ENCODE results near the gene CRISP1.

- TF ChIP-seq, protein P1, sequence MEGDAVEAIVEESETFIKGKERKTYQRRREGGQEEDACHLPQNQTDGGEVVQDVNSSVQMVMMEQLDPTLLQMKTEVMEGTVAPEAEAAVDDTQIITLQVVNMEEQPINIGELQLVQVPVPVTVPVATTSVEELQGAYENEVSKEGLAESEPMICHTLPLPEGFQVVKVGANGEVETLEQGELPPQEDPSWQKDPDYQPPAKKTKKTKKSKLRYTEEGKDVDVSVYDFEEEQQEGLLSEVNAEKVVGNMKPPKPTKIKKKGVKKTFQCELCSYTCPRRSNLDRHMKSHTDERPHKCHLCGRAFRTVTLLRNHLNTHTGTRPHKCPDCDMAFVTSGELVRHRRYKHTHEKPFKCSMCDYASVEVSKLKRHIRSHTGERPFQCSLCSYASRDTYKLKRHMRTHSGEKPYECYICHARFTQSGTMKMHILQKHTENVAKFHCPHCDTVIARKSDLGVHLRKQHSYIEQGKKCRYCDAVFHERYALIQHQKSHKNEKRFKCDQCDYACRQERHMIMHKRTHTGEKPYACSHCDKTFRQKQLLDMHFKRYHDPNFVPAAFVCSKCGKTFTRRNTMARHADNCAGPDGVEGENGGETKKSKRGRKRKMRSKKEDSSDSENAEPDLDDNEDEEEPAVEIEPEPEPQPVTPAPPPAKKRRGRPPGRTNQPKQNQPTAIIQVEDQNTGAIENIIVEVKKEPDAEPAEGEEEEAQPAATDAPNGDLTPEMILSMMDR (IDR thresholded peaks at IDR 0.05 in 8 of 11, conservative IDR thresholded peaks at IDR 0.05 in 3 of 11), result no peak
- TF ChIP-seq POLR2A (IDR thresholded peaks at IDR 0.05) (no peak), POLR2AphosphoS5 (IDR thresholded peaks at IDR 0.05) (no peak)
Observed at GRCh38 chr6:49847673-49848072, 18.7 kb downstream of the CRISP1 start.

Data from spleen (tissue), 7 donors.